ENCODE measurements around the gene CPSF6.

DNA sequence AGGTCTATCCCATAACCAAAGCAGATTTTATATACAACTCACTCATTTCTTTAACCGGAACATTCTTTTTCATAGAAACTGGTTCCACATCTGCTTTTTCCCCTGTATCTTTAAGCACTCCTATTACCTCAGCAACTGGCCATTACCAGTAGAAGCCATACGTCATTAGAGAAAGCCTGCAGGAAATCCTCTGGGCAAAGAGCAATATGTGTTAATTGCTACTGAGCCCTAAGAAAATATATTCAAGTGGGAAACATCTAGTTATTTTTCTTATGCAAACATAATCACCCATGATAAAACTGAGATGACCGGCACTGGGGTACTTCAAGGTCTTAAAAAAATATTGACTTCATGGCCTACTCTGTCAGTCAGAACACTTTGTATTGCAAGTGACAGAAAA lies 28.2 kb upstream of the CPSF6 start:
- TF ChIP-seq, protein P1, sequence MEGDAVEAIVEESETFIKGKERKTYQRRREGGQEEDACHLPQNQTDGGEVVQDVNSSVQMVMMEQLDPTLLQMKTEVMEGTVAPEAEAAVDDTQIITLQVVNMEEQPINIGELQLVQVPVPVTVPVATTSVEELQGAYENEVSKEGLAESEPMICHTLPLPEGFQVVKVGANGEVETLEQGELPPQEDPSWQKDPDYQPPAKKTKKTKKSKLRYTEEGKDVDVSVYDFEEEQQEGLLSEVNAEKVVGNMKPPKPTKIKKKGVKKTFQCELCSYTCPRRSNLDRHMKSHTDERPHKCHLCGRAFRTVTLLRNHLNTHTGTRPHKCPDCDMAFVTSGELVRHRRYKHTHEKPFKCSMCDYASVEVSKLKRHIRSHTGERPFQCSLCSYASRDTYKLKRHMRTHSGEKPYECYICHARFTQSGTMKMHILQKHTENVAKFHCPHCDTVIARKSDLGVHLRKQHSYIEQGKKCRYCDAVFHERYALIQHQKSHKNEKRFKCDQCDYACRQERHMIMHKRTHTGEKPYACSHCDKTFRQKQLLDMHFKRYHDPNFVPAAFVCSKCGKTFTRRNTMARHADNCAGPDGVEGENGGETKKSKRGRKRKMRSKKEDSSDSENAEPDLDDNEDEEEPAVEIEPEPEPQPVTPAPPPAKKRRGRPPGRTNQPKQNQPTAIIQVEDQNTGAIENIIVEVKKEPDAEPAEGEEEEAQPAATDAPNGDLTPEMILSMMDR (IDR thresholded peaks at IDR 0.05): no peak
- TF ChIP-seq GABPB1 (CRISPR knock-in tag; IDR thresholded peaks at IDR 0.05): no peak
- TF ChIP-seq USF2 (CRISPR knock-in tag; IDR thresholded peaks at IDR 0.05): no peak
- no peak for TF ChIP-seq MAX (CRISPR knock-in tag; IDR thresholded peaks at IDR 0.05)
- TF ChIP-seq FOXK1 (CRISPR knock-in tag; IDR thresholded peaks at IDR 0.05): no peak
- TF ChIP-seq, protein P2, sequence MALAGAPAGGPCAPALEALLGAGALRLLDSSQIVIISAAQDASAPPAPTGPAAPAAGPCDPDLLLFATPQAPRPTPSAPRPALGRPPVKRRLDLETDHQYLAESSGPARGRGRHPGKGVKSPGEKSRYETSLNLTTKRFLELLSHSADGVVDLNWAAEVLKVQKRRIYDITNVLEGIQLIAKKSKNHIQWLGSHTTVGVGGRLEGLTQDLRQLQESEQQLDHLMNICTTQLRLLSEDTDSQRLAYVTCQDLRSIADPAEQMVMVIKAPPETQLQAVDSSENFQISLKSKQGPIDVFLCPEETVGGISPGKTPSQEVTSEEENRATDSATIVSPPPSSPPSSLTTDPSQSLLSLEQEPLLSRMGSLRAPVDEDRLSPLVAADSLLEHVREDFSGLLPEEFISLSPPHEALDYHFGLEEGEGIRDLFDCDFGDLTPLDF (CRISPR knock-in tag; IDR thresholded peaks at IDR 0.05): no peak
- TF ChIP-seq ZNF121 (CRISPR knock-in tag; IDR thresholded peaks at IDR 0.05): no peak
- no peak for TF ChIP-seq NFYB (CRISPR knock-in tag; conservative IDR thresholded peaks at IDR 0.05; ENCODE audit: low read depth)
- TF ChIP-seq ATF3 (CRISPR knock-in tag; conservative IDR thresholded peaks at IDR 0.05): no peak
